Measurements from ENCODE around the gene VPS45. TPM values are rescaled to one million over a fixed set of nuclear protein-coding genes. Genes with fewer than 3 reads are reported as not detected.

VPS45 gene
- total and polyA plus RNA-seq, 2 of the 8 experiments (the other 6 are each of a cell fraction or from before 2014, with no cell fraction given) = 19.1 to 27.6 TPM

GRCh38 chr1:150049926-150050325 lies 17.6 kb upstream of the VPS45 start:
- no peaks in the 10 kb centered on the region for H3K79me2 ChIP-seq (ENCODE audit: control insufficient read depth in 1 of 2, insufficient read depth in 2 of 2, low read length in 2 of 2)
- H4K91ac ChIP-seq (replicated peaks; ENCODE audit: insufficient read length, low read length) = no peak overlapping the region
- H2BK12ac ChIP-seq (ENCODE audit: low read depth, low read length) = no peak overlapping the region
- DNase-seq (ENCODE audit: low read depth in 1 of 2, low spot score in 2 of 2) = no peak
- H2BK15ac ChIP-seq (ENCODE audit: low read length) = no peak overlapping the region
- no peak overlapping the region for H3K9ac ChIP-seq (replicated peaks in 1 of 4; ENCODE audit: extremely low read depth in 1 of 4, low read depth in 3 of 4, low read length in 3 of 4)
- H4K8ac ChIP-seq (ENCODE audit: extremely low read depth, insufficient read depth, low read length) = no peak overlapping the region
- WGBS, 2 experiments (ENCODE audit: extremely low coverage in 1 of 2, insufficient coverage in 1 of 2, insufficient read length in 1 of 2, insufficient replicate concordance in 2 of 2, low coverage in 1 of 2, low lambda C conversion rate in 2 of 2, missing lambda C conversion rate in 1 of 2) = 93% methylated on average over 2 of the region's 2 CpGs; no CpG with 5 or more reads in 1 of the 2 experiments
- ChIA-PET CTCF (ENCODE audit: partially characterized antibody) (interaction anchor here (0.6 to 1.9 kb wide), 5 partner anchors 9 to 205 kb away, joined by 3 to 9 read pairs (median 3); partner anchors contain the start of gene OTUD7B), POLR2A (ENCODE audit: partially characterized antibody) (interaction anchor here (1.4 to 2.5 kb wide), 3 partner anchors 17 to 163 kb away, joined by 4 to 22 read pairs (median 5); partner anchors contain the start of gene VPS45)
- no peak overlapping the region for H2AFZ ChIP-seq (ENCODE audit: low read length)
- no peak overlapping the region for H3K4me2 ChIP-seq (ENCODE audit: insufficient read depth in 1 of 2, low read depth in 2 of 2, low read length in 2 of 2)
- H3K4me3 ChIP-seq (ENCODE audit: extremely low read depth in 1 of 4, insufficient read depth in 2 of 4, low read depth in 3 of 4, low read length in 4 of 4) = no peak overlapping the region
- no peaks in the 10 kb centered on the region for H3K79me1 ChIP-seq (ENCODE audit: low read depth, low read length)
- H3K23me2 ChIP-seq (ENCODE audit: low read depth, low read length) = no peaks in the 10 kb centered on the region
- H3K27me3 ChIP-seq (replicated peaks in 1 of 4; ENCODE audit: control insufficient read depth in 3 of 4, extremely low read depth in 1 of 4, insufficient read depth in 3 of 4, low read length in 3 of 4) = no peaks in the 10 kb centered on the region
- H2BK5ac ChIP-seq (ENCODE audit: low read depth, low read length) = no peak overlapping the region
- H3K14ac ChIP-seq (ENCODE audit: insufficient read length) = no peak overlapping the region
- H2BK20ac ChIP-seq (ENCODE audit: low read length) = no peak overlapping the region
- H3K4me1 ChIP-seq (replicated peaks in 1 of 4; ENCODE audit: control insufficient read depth in 3 of 4, insufficient read depth in 4 of 4, low read length in 3 of 4) = no peaks in the 10 kb centered on the region
- no peak overlapping the region for H3K18ac ChIP-seq (ENCODE audit: extremely low read depth, low read length)
- H3K9me3 ChIP-seq (ENCODE audit: insufficient read depth in 2 of 2, low read depth in 1 of 2, low read length in 1 of 2) = no peaks in the 10 kb centered on the region
- H3K27ac ChIP-seq (ENCODE audit: low read depth, low read length) = no peak overlapping the region
- H3K56ac ChIP-seq (replicated peaks; ENCODE audit: insufficient read length, low read depth, low read length) = no peak overlapping the region
- no peak overlapping the region for H3K4ac ChIP-seq (replicated peaks; ENCODE audit: insufficient read length, low read depth, low read length)
- H2BK120ac ChIP-seq (replicated peaks; ENCODE audit: low read depth, low read length) = no peak overlapping the region
- no peaks in the 10 kb centered on the region for H4K20me1 ChIP-seq (replicated peaks in 1 of 2; ENCODE audit: control insufficient read depth in 1 of 2, insufficient read depth in 2 of 2, low read length in 2 of 2)
- no peaks in the 10 kb centered on the region for H3K36me3 ChIP-seq (ENCODE audit: control insufficient read depth in 2 of 4, insufficient read depth in 4 of 4, low read length in 3 of 4)
- no peak overlapping the region for H3K23ac ChIP-seq (ENCODE audit: insufficient read length)
- no peak overlapping the region for H4K5ac ChIP-seq (ENCODE audit: insufficient read length, low read depth, low read length)
- H2AK5ac ChIP-seq (ENCODE audit: low read depth, low read length) = no peak overlapping the region
- no peak for FAIRE-seq
- TF ChIP-seq EZH2 (IDR thresholded peaks at IDR 0.05; ENCODE audit: low read depth, low read length, severe bottlenecking) (no peak), SP1 (IDR thresholded peaks at IDR 0.05; ENCODE audit: low read depth, low read length) (no peak), SUZ12 (IDR thresholded peaks at IDR 0.05; ENCODE audit: low read length) (no peak), RAD21 (IDR thresholded peaks at IDR 0.05 in 1 of 2, conservative IDR thresholded peaks at IDR 0.05 in 1 of 2; ENCODE audit: low read depth in 2 of 2, low read length in 2 of 2) (no peak), BACH1 (IDR thresholded peaks at IDR 0.05; ENCODE audit: low read length) (no peak), ATF3 (IDR thresholded peaks at IDR 0.05; ENCODE audit: insufficient read depth, low read depth, low read length) (no peak), CREB1 (IDR thresholded peaks at IDR 0.05) (no peak), BCL11A (IDR thresholded peaks at IDR 0.05; ENCODE audit: low read depth in 2 of 2, low read length in 2 of 2) (no peak), KDM1A (IDR thresholded peaks at IDR 0.05; ENCODE audit: borderline replicate concordance, low read length) (no peak), POU5F1 (IDR thresholded peaks at IDR 0.05; ENCODE audit: low read depth, low read length) (no peak), SAP30 (IDR thresholded peaks at IDR 0.05; ENCODE audit: insufficient read depth, insufficient replicate concordance, low read length) (no peak), EP300 (IDR thresholded peaks at IDR 0.05; ENCODE audit: borderline replicate concordance in 1 of 2, low read depth in 2 of 2, low read length in 2 of 2) (no peak), TEAD4 (IDR thresholded peaks at IDR 0.05; ENCODE audit: low read depth, low read length) (no peak)

Measured in H1 (cell line).